Left ventricle myocardium inferior (tissue), 1 donor: ENCODE measurements around the gene MYL2. TPM values are rescaled to one million over a fixed set of nuclear protein-coding genes. Genes with fewer than 3 reads are reported as not detected.

Source experiments
- DNase-seq: peaks from one replicate; pipeline ENCODE4 v3.0.0-alpha.2; 2020
- H3K27ac ChIP-seq: fragments of 200-600 bp; replicated peaks from 2 replicates; pipeline ENCODE4 v1.8.0; 2021
- H3K27me3 ChIP-seq: fragments of 200-600 bp; 2 replicates; pipeline ENCODE4 v1.8.0; 2021; ENCODE audit warnings: low read depth
- H3K36me3 ChIP-seq: fragments of 200-600 bp; 2 replicates; pipeline ENCODE4 v1.8.0; 2021
- H3K4me1 ChIP-seq: fragments of 200-600 bp; 2 replicates; pipeline ENCODE4 v1.8.0; 2021
- H3K4me3 ChIP-seq: fragments of 200-600 bp; 2 replicates; pipeline ENCODE4 v1.8.0; 2021; ENCODE audit warnings: mild to moderate bottlenecking, moderate library complexity
- H3K9me3 ChIP-seq: fragments of 200-600 bp; replicated peaks from 2 replicates; pipeline ENCODE4 v1.8.0; 2021
- CTCF ChIP-seq: fragments of 200-600 bp; IDR thresholded peaks from 2 replicates; pipeline ENCODE4 v1.8.0; 2021; ENCODE audit warnings: antibody characterized with exemption, mild to moderate bottlenecking, borderline replicate concordance
- intact Hi-C: fragments of 100-400 bp; cut with micrococcal nuclease; formaldehyde crosslinking; loops from one replicate; pipeline ENCODE4 v1.11.0; 2022
- total RNA-seq: library from RNA; stranded (reverse); fragmentation: NEBNext Ultra II Directional; extraction: Animal tissue kit (Norgen Biotek cat#: 25700); gene quantifications from one replicate; pipeline ENCODE4 v1.2.1, GENCODE V29; 2021
- donor health status: DM: no; HTN: yes; CAD: no; lungs with severe emphysema.

The MYL2 gene
- total RNA-seq, 1 donor from 2014 or later: 33,375 TPM

GRCh38 chr12:110863161-110863560, 57.2 kb downstream of the MYL2 start:
- Histone ChIP-seq H3K4me1 (no peaks in the 10 kb centered on the region), H3K4me3 (no peak overlapping the region), H3K36me3 (no peaks in the 10 kb centered on the region), H3K9me3 (no peaks in the 10 kb centered on the region), H3K27ac (no peak overlapping the region), H3K27me3 (no peaks in the 10 kb centered on the region)
- TF ChIP-seq CTCF: no peak
- intact Hi-C loops: no loop called here
- no peak for DNase-seq

GRCh38 chr12:110862329-110862728, 58.0 kb downstream of the MYL2 start:
- H3K4me3 ChIP-seq: no peak overlapping the region
- no peaks in the 10 kb centered on the region for H3K4me1 ChIP-seq
- no peaks in the 10 kb centered on the region for H3K9me3 ChIP-seq
- no peak overlapping the region for H3K27ac ChIP-seq
- TF ChIP-seq CTCF: no peak
- no peaks in the 10 kb centered on the region for H3K36me3 ChIP-seq
- no peak for DNase-seq
- intact Hi-C loops: no loop called here
- no peaks in the 10 kb centered on the region for H3K27me3 ChIP-seq

- H3K36me3 ChIP-seq: no peaks in the 10 kb centered on the region
- no peaks in the 10 kb centered on the region for H3K4me1 ChIP-seq
- H3K27ac ChIP-seq: no peak overlapping the region
- intact Hi-C loops: no loop called here
- no peaks in the 10 kb centered on the region for H3K27me3 ChIP-seq
- H3K4me3 ChIP-seq: no peak overlapping the region
- no peaks in the 10 kb centered on the region for H3K9me3 ChIP-seq
- no peak for DNase-seq
- peak; percentile 16 for TF ChIP-seq CTCF
These were observed 58.6 kb downstream of the MYL2 start for GRCh38 chr12:110861729-110862128.

Other genes starting within 250 kb of the MYL2 start
- 11.5 TPM for gene HVCN1, start 231.5 kb downstream of the MYL2 start, total RNA-seq
- gene PPP1CC, start 177.7 kb downstream of the MYL2 start, total RNA-seq: 156 TPM
- gene CCDC63, start 73.6 kb downstream of the MYL2 start, total RNA-seq: not detected
- not detected for gene CUX2, start 113.6 kb upstream of the MYL2 start, total RNA-seq